SK-N-SH (cell line): ENCODE measurements around the gene DSE. TPM values are rescaled to one million over a fixed set of nuclear protein-coding genes. Genes with fewer than 3 reads are reported as not detected.

Source experiments
- CTCF ChIA-PET: fragments of 300-600, 350-600 bp; formaldehyde crosslinking; extraction: SDS; loops from one replicate; lab custom pipeline; 2021; lab: Yijun Ruan, JAX
- POLR2A ChIA-PET: fragments of 350-600 bp; sonication (Branson Sonifier 250); formaldehyde crosslinking; extraction: SDS; loops from one replicate; lab custom pipeline; 2020; ENCODE audit warnings: antibody characterized with exemption, inconsistent platforms; lab: Yijun Ruan, JAX
- DNase-seq: peaks from one replicate; pipeline ENCODE4 v3.0.0; 2012
- H2AFZ ChIP-seq: fragments of 200-600 bp; sonication (generic); 2 replicates; pipeline ENCODE4 v1.8.1; 2016; ENCODE audit warnings: antibody characterized with exemption, mild to moderate bottlenecking, low read depth
- H3F3A ChIP-seq: fragments of 200-600 bp; sonication (generic); replicated peaks from 2 replicates; pipeline ENCODE3; 2016; ENCODE audit warnings: antibody characterized with exemption, mild to moderate bottlenecking; ENCODE audit not compliant: insufficient read depth
- H3K27ac ChIP-seq, 2 experiments: fragments of 200-500 bp in 1 of 2; fragments of 200-600 bp in 1 of 2; sonication (Bioruptor generic) in 1 of 2; sonication (generic), shearing (Covaris generic) in 1 of 2; 2 replicates each; pipeline versions ENCODE4 v1.5.1 to v1.6.1; 2014 to 2016; ENCODE audit warnings: low read depth in 2 of 2, inconsistent platforms in 1 of 2, low read length in 1 of 2, mild to moderate bottlenecking in 1 of 2, mixed read lengths in 1 of 2
- H3K27me3 ChIP-seq: fragments of 200-600 bp; sonication (generic), shearing (Covaris generic); 2 replicates; pipeline ENCODE4 v1.6.1; 2016; ENCODE audit warnings: mixed run types; ENCODE audit not compliant: insufficient read depth
- H3K36me3 ChIP-seq, 2 experiments: fragments of 200-500 bp in 1 of 2; fragments of 200-600 bp in 1 of 2; sonication (Bioruptor generic) in 1 of 2; sonication (generic) in 1 of 2; replicated peaks in 1 of 2; 2 replicates each; pipeline versions ENCODE3 to v1.5.1; 2014 to 2016; ENCODE audit warnings: low read length in 1 of 2, mild to moderate bottlenecking in 1 of 2; ENCODE audit not compliant: insufficient read depth in 2 of 2, control insufficient read depth in 1 of 2
- H3K4me1 ChIP-seq, 2 experiments: fragments of 200-500 bp in 1 of 2; fragments of 200-600 bp in 1 of 2; sonication (Bioruptor generic) in 1 of 2; sonication (generic), shearing (Covaris generic) in 1 of 2; 2 replicates each; pipeline versions ENCODE4 v1.5.1 to v1.6.1; 2014 to 2016; ENCODE audit warnings: low read depth in 1 of 2, low read length in 1 of 2, mixed run types in 1 of 2; ENCODE audit not compliant: insufficient read depth in 2 of 2, control insufficient read depth in 1 of 2
- H3K4me2 ChIP-seq: fragments of 200-600 bp; sonication (generic), shearing (Covaris generic); 2 replicates; pipeline ENCODE4 v1.6.1; 2017; ENCODE audit warnings: mixed run types
- H3K4me3 ChIP-seq, 2 experiments: fragments of 200-500 bp in 1 of 2; fragments of 200-600 bp in 1 of 2; sonication (Bioruptor generic) in 1 of 2; sonication (generic), shearing (Covaris generic) in 1 of 2; 2 replicates each; pipeline versions ENCODE4 v1.5.1 to v1.8.1; 2014 to 2016; ENCODE audit warnings: low read depth in 2 of 2, inconsistent platforms in 1 of 2, low read length in 1 of 2, mild to moderate bottlenecking in 1 of 2, mixed read lengths in 1 of 2, moderate library complexity in 1 of 2
- H3K79me2 ChIP-seq: fragments of 200-600 bp; sonication (generic); 2 replicates; pipeline ENCODE4 v1.8.1; 2017; ENCODE audit warnings: mild to moderate bottlenecking; ENCODE audit not compliant: insufficient read depth
- H3K9ac ChIP-seq: fragments of 200-600 bp; sonication (generic); 2 replicates; pipeline ENCODE4 v1.6.1; 2017; ENCODE audit warnings: mixed run types
- H3K9me2 ChIP-seq: fragments of 200-600 bp; sonication (generic); 2 replicates; pipeline ENCODE4 v1.6.1; 2017; ENCODE audit warnings: mixed run types
- H3K9me3 ChIP-seq: fragments of 200-600 bp; sonication (generic); 2 replicates; pipeline ENCODE4 v1.6.1; 2017; ENCODE audit warnings: mixed run types, mild to moderate bottlenecking, moderate library complexity
- H4K20me1 ChIP-seq: fragments of 200-600 bp; sonication (generic); 2 replicates; pipeline ENCODE4 v1.6.1; 2017; ENCODE audit warnings: mild to moderate bottlenecking, mixed run types; ENCODE audit not compliant: insufficient read depth
- CHD2 ChIP-seq: fragments of 150-350 bp; IDR thresholded peaks from 2 replicates; pipeline ENCODE4 v1.6.1; 2018; ENCODE audit warnings: low read length; ENCODE audit not compliant: partially characterized antibody
- CTCF ChIP-seq: fragments of 200-600 bp; sonication (generic); IDR thresholded peaks from 2 replicates; pipeline ENCODE4 v1.6.1; 2017; ENCODE audit warnings: antibody characterized with exemption, mild to moderate bottlenecking, moderate library complexity
- ELF1 ChIP-seq: IDR thresholded peaks from 2 replicates; pipeline ENCODE4 v1.4.0; 2012
- EP300 ChIP-seq, 2 experiments: IDR thresholded peaks; 2 replicates each; pipeline versions ENCODE4 v1.4.0 to v1.6.1; 2012; ENCODE audit warnings: borderline replicate concordance in 1 of 2, low read depth in 1 of 2, low read length in 1 of 2
- EZH2phosphoT487 ChIP-seq: fragments of 200-600 bp; sonication (generic); IDR thresholded peaks from 2 replicates; pipeline ENCODE4 v1.6.1; 2017; ENCODE audit warnings: low read depth, mixed run types, mild to moderate bottlenecking, antibody characterized with exemption, moderate library complexity, borderline replicate concordance
- FOXJ3 ChIP-seq: sonication (generic); formaldehyde crosslinking; IDR thresholded peaks from 2 replicates; pipeline ENCODE4 v1.5.1; 2020; ENCODE audit warnings: mild to moderate bottlenecking, missing genetic modification reagents
- MEF2A ChIP-seq: IDR thresholded peaks from 2 replicates; pipeline ENCODE4 v1.4.0; 2012; ENCODE audit warnings: low read depth, borderline replicate concordance
- NFIC ChIP-seq: IDR thresholded peaks from 2 replicates; pipeline ENCODE4 v1.4.0; 2012; ENCODE audit warnings: borderline replicate concordance
- NRF1 ChIP-seq: IDR thresholded peaks from 2 replicates; pipeline ENCODE4 v1.6.1; 2012; ENCODE audit warnings: low read depth, mild to moderate bottlenecking, low read length
- POLR2AphosphoS5 ChIP-seq: IDR thresholded peaks from 2 replicates; pipeline ENCODE4 v1.6.1; 2012; ENCODE audit warnings: low read depth, low read length
- RCOR1 ChIP-seq: fragments of 150-350 bp; IDR thresholded peaks from 2 replicates; pipeline ENCODE4 v1.6.1; 2017; ENCODE audit warnings: antibody characterized with exemption, low read length
- SIN3A ChIP-seq: IDR thresholded peaks from 2 replicates; pipeline ENCODE4 v1.6.1; 2012; ENCODE audit warnings: low read depth, mild to moderate bottlenecking, low read length, moderate library complexity, borderline replicate concordance
- SMC3 ChIP-seq: IDR thresholded peaks from 2 replicates; pipeline ENCODE4 v1.6.1; 2012; ENCODE audit warnings: low read depth, low read length, improper control_type of control experiment
- TAF1 ChIP-seq: IDR thresholded peaks from 2 replicates; pipeline ENCODE4 v1.6.1; 2012; ENCODE audit warnings: low read depth, mild to moderate bottlenecking, low read length, moderate library complexity, borderline replicate concordance
- TEAD4 ChIP-seq: IDR thresholded peaks from 2 replicates; pipeline ENCODE4 v1.4.0; 2012; ENCODE audit warnings: mild to moderate bottlenecking, borderline replicate concordance; ENCODE audit not compliant: insufficient read depth
- ZBTB33 ChIP-seq: IDR thresholded peaks from 2 replicates; pipeline ENCODE4 v1.4.0; 2012; ENCODE audit warnings: low read depth, borderline replicate concordance
- whole genome bisulfite sequencing: methylation state at CpG from one replicate; pipeline ENCODE4 v1.1.6; 2017; ENCODE audit warnings: low lambda C conversion rate; 5-methylcytosine and 5-hydroxymethylcytosine counted together
- polyA plus RNA-seq, 3 experiments: library from polyadenylated mRNA; depleted of rRNA; stranded (reverse); fragments of >200 nt; gene quantifications; 2 replicates each; pipeline ENCODE4 v1.2.3, GENCODE V29; 2012
- TF ChIP-seq, protein P1 (sequence below): IDR thresholded peaks from 2 replicates; pipeline ENCODE4 v1.4.0; 2012; ENCODE audit warnings: low read depth, borderline replicate concordance

The DSE gene
- polyA plus RNA-seq, 1 of the 3 experiments (the other 2 are of a cell fraction) = 12.7 TPM

GRCh38 chr6:116380346-116380745, 9.6 kb downstream of the DSE start:
- TF ChIP-seq EP300 (IDR thresholded peaks at IDR 0.05; ENCODE audit: borderline replicate concordance in 1 of 2, low read depth in 1 of 2, low read length in 1 of 2) (no peak), TEAD4 (no peak), CTCF (no peak), SMC3 (no peak)
- TF ChIP-seq, protein P1, sequence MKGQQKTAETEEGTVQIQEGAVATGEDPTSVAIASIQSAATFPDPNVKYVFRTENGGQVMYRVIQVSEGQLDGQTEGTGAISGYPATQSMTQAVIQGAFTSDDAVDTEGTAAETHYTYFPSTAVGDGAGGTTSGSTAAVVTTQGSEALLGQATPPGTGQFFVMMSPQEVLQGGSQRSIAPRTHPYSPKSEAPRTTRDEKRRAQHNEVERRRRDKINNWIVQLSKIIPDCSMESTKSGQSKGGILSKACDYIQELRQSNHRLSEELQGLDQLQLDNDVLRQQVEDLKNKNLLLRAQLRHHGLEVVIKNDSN = no peak
- ChIA-PET CTCF (no interaction called here), POLR2A (no interaction called here)

DNA sequence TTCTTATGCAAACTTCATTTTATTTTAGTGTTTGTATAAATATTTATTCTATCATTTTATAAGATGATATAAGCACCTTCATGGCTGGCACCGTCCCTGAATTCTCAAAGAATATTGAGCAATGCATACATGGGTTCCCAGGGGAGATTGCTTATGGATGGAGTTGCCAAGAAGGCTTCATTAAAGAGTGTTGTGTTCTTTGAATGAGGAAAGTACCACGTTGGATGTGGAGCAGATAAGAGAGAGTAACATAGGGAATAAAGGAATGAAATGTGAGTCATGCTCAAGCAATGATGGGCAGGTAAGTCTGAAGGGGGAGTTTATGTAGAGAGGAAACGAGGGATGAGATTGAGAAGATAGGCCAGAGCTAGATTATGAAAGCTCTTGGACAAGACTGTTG, 10.3 kb downstream of the DSE start:
- H3K79me2 ChIP-seq = peaks cover 48% of the 10 kb centered on the region
- no peaks in the 10 kb centered on the region for H3K27me3 ChIP-seq
- no peak overlapping the region for H2AFZ ChIP-seq
- ChIA-PET POLR2A (no interaction called here), CTCF (no interaction called here)
- no peaks in the 10 kb centered on the region for H3K9me2 ChIP-seq
- DNase-seq = no peak
- H3F3A ChIP-seq = peaks cover 12% of the 10 kb centered on the region
- no peak overlapping the region for H3K4me2 ChIP-seq
- H4K20me1 ChIP-seq = no peaks in the 10 kb centered on the region
- H3K9me3 ChIP-seq = no peaks in the 10 kb centered on the region
- peaks cover 5 to 11% of the 10 kb centered on the region in 2 experiments for H3K4me1 ChIP-seq
- no peak overlapping the region for H3K4me3 ChIP-seq
- H3K36me3 ChIP-seq = peaks cover 0 to 2% of the 10 kb centered on the region in 2 experiments
- WGBS = 71% methylated on average over 3 of the region's 3 CpGs
- no peak overlapping the region for H3K27ac ChIP-seq
- no peak overlapping the region for H3K9ac ChIP-seq
- no peak for TF ChIP-seq ELF1
- TF ChIP-seq CHD2 = no peak
- no peak for TF ChIP-seq TAF1
- TF ChIP-seq FOXJ3 (CRISPR knock-in tag) = no peak
- TF ChIP-seq SMC3 = no peak
- no peak for TF ChIP-seq RCOR1
- no peak for TF ChIP-seq NFIC
- TF ChIP-seq ZBTB33 = no peak
- no peak for TF ChIP-seq EP300 (IDR thresholded peaks at IDR 0.05; ENCODE audit: borderline replicate concordance in 1 of 2, low read depth in 1 of 2, low read length in 1 of 2)
- TF ChIP-seq MEF2A = no peak
- no peak for TF ChIP-seq CTCF
- TF ChIP-seq SIN3A = no peak
- no peak for TF ChIP-seq POLR2AphosphoS5
- no peak for TF ChIP-seq EZH2phosphoT487
- no peak for TF ChIP-seq NRF1

More at GRCh38 chr6:116380346-116380745, 9.6 kb downstream of the DSE start:
- Histone ChIP-seq H3K4me3 (no peak overlapping the region), H3K9me3 (no peaks in the 10 kb centered on the region), H3K79me2 (peaks cover 49% of the 10 kb centered on the region), H3K27ac (no peak overlapping the region), H3K27me3 (no peaks in the 10 kb centered on the region), H3K9me2 (no peaks in the 10 kb centered on the region), H3K9ac (no peak overlapping the region), H3K36me3 (peaks cover 0 to 3% of the 10 kb centered on the region in 2 experiments), H3F3A (peaks cover 8% of the 10 kb centered on the region), H2AFZ (no peak overlapping the region), H3K4me1 (peaks cover 5 to 7% of the 10 kb centered on the region in 2 experiments; a peak in 3 of 4 replicates), H3K4me2 (no peak overlapping the region), H4K20me1 (no peaks in the 10 kb centered on the region)
- 77% methylated on average over 1 of the region's 1 CpG for WGBS
- DNase-seq = no peak
